Esophagus (tissue), 2 donors: ENCODE data around the gene VIPAS39. TPM values are rescaled to one million over a fixed set of nuclear protein-coding genes. Genes with fewer than 3 reads are reported as not detected.

ENCODE experiments used
- H3K27ac ChIP-seq, 2 donors: one replicate each; pipeline ENCODE4 v1.5.1; 2013; ENCODE audit warnings: low read depth in 2 of 2, mild to moderate bottlenecking in 2 of 2, inconsistent platforms in 1 of 2, low read length in 1 of 2, moderate library complexity in 1 of 2
- H3K27me3 ChIP-seq, 2 donors: one replicate each; pipeline ENCODE4 v1.6.1; 2013; ENCODE audit warnings: low read length in 2 of 2, control low read depth in 1 of 2, mild to moderate bottlenecking in 1 of 2; ENCODE audit not compliant: insufficient read depth in 2 of 2, control insufficient read depth in 1 of 2
- H3K36me3 ChIP-seq, 2 donors: one replicate each; pipeline ENCODE4 v1.6.1; 2013; ENCODE audit warnings: low read length in 1 of 2; ENCODE audit not compliant: control insufficient read depth in 2 of 2, insufficient read depth in 2 of 2
- H3K4me1 ChIP-seq, 2 donors: one replicate each; pipeline ENCODE4 v1.6.1; 2013; ENCODE audit warnings: low read length in 1 of 2; ENCODE audit not compliant: control insufficient read depth in 2 of 2, insufficient read depth in 2 of 2
- H3K4me3 ChIP-seq, 2 donors: one replicate each; pipeline ENCODE4 v1.5.1; 2013; ENCODE audit warnings: low read length in 2 of 2, mild to moderate bottlenecking in 2 of 2, low read depth in 1 of 2, moderate library complexity in 1 of 2
- H3K9me3 ChIP-seq, 2 donors: one replicate each; pipeline ENCODE4 v1.6.1; 2013; ENCODE audit warnings: mild to moderate bottlenecking in 2 of 2, low read depth in 1 of 2, low read length in 1 of 2, moderate library complexity in 1 of 2; ENCODE audit not compliant: control insufficient read depth in 2 of 2, insufficient read depth in 1 of 2
- WGBS, 2 donors: extraction: QIAGEN DNeasy Blood & Tissue Kit; methylation state at CpG; one replicate each; pipeline ENCODE4 v1.1.7; 2013; 5-methylcytosine and 5-hydroxymethylcytosine counted together
- polyA plus RNA-seq, 2 donors: library from polyadenylated mRNA; stranded (reverse); fragments of 200-250 nt; gene quantifications; one replicate each; pipeline ENCODE4 v1.2.3, GENCODE V29; 2013
- donor health status: healthy with polysubstance abuse.
- donor health status: Bipolar disorder and iron deficiency.

Gene VIPAS39
- polyA plus RNA-seq, 2 donors, result 7.5 to 10.0 TPM

DNA sequence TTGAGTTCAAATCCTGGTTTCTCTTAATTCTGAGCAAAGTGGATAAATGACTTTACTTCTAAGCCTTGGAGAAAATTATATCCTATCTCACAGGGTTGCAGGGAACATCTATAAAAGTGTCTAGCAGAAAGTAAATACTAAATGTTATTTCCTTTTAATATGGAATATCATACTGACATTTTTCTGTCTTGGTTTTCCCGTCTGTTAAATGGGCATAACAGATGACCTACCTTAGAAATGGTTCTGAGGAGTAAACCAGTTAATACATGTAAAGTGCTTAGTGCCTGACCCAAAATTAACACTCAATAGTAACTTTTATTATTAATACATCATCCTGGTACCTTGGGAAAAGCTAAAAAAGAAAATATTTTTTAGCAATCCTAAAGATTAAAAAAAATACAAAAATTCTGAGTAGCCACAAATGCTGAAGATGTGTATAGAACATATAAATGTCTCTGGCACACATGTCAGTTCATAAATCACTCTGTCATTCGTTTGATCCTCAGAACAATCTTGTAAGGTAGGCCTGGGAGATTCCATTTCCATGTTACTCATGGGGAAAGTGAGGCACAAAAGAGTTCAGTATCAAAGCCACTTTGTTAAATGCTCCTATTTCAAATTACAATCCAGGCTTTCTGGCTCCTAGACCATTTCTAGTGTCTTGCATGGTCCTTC lies 1.3 kb downstream of the VIPAS39 start:
- peaks cover 0 to 8% of the 10 kb centered on the region in 2 donors for H3K36me3 ChIP-seq
- peak overlapping the region in 1 of 2 donors; percentile 98 for H3K4me3 ChIP-seq
- H3K4me1 ChIP-seq, result peaks cover 0 to 2% of the 10 kb centered on the region in 2 donors
- H3K9me3 ChIP-seq, result no peaks in the 10 kb centered on the region
- WGBS, 2 donors, result 64 to 66% methylated on average over 2 of the region's 2 CpGs
- no peak overlapping the region for H3K27ac ChIP-seq
- H3K27me3 ChIP-seq, result no peaks in the 10 kb centered on the region

DNA sequence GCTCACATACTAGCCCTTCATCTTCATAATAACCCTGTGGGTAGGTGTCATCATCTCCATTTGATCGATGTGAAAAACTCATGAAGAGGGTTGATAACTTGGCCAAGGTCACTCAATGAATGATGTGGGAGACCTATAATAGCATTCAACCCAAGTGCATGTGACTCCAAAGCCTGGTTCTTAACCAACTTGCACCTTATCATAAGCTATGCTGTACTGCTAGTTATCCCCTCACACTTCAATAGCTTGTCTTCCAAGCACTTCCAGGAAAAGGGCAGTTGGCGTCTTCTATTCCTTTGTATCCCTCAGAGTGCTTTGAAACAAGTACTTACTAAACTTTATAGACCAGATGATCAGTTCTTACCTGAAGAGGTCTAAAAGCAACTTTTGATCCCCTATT lies 15.2 kb downstream of the VIPAS39 start:
- no peak overlapping the region for H3K4me3 ChIP-seq
- no peaks in the 10 kb centered on the region for H3K4me1 ChIP-seq
- H3K27ac ChIP-seq, result no peak overlapping the region
- WGBS, 2 donors, result 95 to 96% methylated on average over 2 of the region's 2 CpGs
- H3K27me3 ChIP-seq, result no peaks in the 10 kb centered on the region
- no peaks in the 10 kb centered on the region for H3K9me3 ChIP-seq
- peaks cover 12 to 18% of the 10 kb centered on the region in 2 donors for H3K36me3 ChIP-seq

DNA sequence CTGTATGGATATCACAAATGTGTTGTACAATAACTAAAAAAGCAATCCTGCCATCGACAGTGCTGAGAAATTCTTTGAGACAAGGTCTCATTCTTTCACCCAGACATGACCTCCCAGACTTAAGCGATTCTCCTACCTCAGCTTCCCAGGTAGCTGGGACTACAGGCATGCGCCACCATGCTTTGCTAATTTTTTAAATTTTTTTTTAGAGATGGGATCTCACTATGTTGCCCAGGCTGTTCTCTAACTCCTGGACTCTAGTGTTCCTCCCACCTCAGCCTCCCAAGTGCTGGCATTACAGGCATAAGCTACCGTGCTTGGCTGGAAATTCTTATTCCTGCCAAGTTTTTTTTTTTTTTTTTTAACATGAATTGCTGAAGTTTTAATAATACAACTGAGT lies 17.5 kb downstream of the VIPAS39 start:
- Histone ChIP-seq H3K4me1 (no peaks in the 10 kb centered on the region), H3K4me3 (no peak overlapping the region), H3K27me3 (no peaks in the 10 kb centered on the region), H3K9me3 (no peaks in the 10 kb centered on the region), H3K36me3 (peaks cover 14 to 18% of the 10 kb centered on the region in 2 donors), H3K27ac (no peak overlapping the region)
- WGBS, 2 donors, result 92 to 95% methylated on average over 4 of the region's 4 CpGs

DNA sequence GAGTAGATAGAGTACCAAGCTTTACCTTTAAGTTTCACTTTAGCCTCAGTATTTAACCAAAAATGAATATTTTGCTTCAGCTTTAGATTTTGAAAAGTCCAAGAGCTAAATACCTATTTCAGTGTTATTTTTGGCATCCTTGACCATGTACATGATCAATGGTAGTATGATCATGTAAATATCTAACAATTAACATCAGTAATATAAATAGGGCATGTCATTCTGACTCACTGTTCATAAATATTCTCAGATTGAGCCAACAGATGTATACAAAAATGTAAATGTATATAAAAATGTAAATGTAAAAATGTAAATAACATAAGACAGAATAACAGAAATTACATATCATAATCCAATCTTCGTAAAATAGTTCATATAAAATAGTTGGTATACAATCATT lies 18.8 kb downstream of the VIPAS39 start:
- peaks cover 14 to 17% of the 10 kb centered on the region in 2 donors for H3K36me3 ChIP-seq
- no peaks in the 10 kb centered on the region for H3K27me3 ChIP-seq
- H3K27ac ChIP-seq, result no peak overlapping the region
- no peaks in the 10 kb centered on the region for H3K9me3 ChIP-seq
- 93 to 96% methylated on average over 1 of the region's 1 CpG for WGBS, 2 donors
- H3K4me1 ChIP-seq, result no peaks in the 10 kb centered on the region
- H3K4me3 ChIP-seq, result no peak overlapping the region

DNA sequence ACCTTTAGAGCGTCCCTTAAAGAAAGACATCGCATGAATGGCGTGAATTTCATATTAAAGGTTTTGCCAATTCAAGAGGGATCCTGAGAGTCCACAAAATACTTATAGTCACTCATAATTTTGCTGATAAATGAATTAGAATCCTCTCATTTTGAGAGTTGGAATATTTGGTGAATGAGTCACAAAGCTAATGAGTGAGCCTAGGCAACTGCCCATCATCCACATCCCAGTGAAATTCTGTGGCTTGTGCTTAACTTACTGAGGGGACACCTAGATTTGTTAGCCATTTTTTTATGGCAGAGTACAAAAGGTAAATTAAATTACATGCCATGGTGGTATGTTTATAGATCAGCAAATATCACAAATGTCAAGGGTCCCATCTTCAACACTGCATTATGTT lies 21.4 kb downstream of the VIPAS39 start:
- 98 to 99% methylated on average over 3 of the region's 3 CpGs for WGBS, 2 donors
- Histone ChIP-seq H3K4me3 (no peak overlapping the region), H3K4me1 (no peaks in the 10 kb centered on the region), H3K9me3 (no peaks in the 10 kb centered on the region), H3K27ac (no peak overlapping the region), H3K27me3 (no peaks in the 10 kb centered on the region), H3K36me3 (peaks cover 0 to 4% of the 10 kb centered on the region in 2 donors)

DNA sequence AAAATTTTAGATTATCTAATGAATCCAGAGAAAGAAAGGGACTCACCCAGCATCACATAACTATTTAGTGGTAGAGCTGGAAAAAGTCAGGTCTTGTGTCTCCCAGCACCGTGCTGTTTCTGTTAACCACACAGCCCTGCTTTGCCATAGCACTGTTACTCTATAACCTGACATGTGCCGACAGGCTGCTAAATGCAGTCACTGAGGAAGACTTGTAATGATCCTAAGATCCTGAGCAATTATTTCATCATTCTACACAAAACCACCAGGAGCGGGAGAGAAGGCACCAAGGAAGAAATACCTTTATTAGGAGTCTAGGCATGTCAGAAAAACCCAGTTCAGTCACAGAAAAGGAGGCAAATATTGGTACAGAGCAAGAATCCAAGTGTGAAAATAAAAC lies 31.0 kb downstream of the VIPAS39 start:
- H3K4me3 ChIP-seq, result no peak overlapping the region

DNA sequence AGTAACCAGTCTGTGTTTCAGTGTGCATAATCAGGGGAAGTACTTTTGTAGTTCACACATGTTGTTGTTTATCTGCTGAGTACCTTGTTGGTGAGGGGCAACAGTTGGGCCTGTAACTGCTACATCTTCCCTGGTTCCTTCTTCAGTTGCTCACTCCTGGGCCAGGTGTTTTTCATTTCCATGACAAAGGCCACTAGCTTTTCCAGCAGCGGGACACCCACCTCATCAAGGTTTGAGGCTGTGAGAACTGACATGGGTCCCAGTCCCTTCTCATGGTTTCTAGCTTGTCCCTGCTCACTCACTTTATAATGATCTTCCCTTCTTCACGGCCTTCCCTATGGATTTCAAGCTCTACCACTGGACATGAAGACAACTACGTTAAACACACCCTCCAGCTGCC lies 32.5 kb downstream of the VIPAS39 start:
- Histone ChIP-seq H3K36me3 (peaks cover 28 to 39% of the 10 kb centered on the region in 2 donors), H3K4me1 (no peaks in the 10 kb centered on the region), H3K27ac (no peak overlapping the region), H3K27me3 (no peaks in the 10 kb centered on the region), H3K4me3 (no peak overlapping the region), H3K9me3 (no peaks in the 10 kb centered on the region)
- 90 to 94% methylated on average over 3 of the region's 3 CpGs for WGBS, 2 donors

More for the DNA sequence above, 31.0 kb downstream of the VIPAS39 start:
- Histone ChIP-seq H3K9me3 (no peaks in the 10 kb centered on the region), H3K4me1 (no peaks in the 10 kb centered on the region), H3K27ac (no peak overlapping the region), H3K27me3 (no peaks in the 10 kb centered on the region), H3K36me3 (peaks cover 28 to 39% of the 10 kb centered on the region in 2 donors)
- WGBS, 2 donors, result 93 to 97% methylated on average over 3 of the region's 3 CpGs

DNA sequence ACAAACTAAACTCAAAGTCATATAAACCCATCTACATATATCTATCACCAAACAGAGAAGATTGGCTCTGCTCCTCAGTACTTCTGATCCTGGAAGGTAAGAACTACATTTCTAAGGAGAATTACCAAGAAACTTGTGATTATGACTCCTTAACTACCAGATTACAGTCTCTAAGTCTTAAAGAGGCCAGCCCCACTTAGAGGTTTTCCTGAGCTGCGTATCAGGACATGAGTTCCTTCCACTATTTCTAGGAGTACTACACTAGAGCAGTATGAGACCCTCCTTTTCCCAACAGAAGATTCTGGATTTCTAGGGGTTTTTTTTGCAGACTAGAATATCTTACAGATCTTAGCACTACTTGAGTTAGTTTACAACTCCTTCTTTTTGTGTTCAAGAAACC lies 34.0 kb downstream of the VIPAS39 start, which contains the start of gene NOXRED1:
Gene NOXRED1 (minus strand): TSS at position 101 of the 400 bp plus-strand sequence. CDS start 634 bp downstream, outside the sequence.
- H3K36me3 ChIP-seq, result peaks cover 24 to 32% of the 10 kb centered on the region in 2 donors
- WGBS, 2 donors, result 98 to 100% methylated on average over 1 of the region's 1 CpG
- no peaks in the 10 kb centered on the region for H3K4me1 ChIP-seq
- no peaks in the 10 kb centered on the region for H3K27me3 ChIP-seq
- H3K4me3 ChIP-seq, result no peak within 1 kb of the TSS
- no peaks in the 10 kb centered on the region for H3K9me3 ChIP-seq
- H3K27ac ChIP-seq, result no peak within 1 kb of the TSS

DNA sequence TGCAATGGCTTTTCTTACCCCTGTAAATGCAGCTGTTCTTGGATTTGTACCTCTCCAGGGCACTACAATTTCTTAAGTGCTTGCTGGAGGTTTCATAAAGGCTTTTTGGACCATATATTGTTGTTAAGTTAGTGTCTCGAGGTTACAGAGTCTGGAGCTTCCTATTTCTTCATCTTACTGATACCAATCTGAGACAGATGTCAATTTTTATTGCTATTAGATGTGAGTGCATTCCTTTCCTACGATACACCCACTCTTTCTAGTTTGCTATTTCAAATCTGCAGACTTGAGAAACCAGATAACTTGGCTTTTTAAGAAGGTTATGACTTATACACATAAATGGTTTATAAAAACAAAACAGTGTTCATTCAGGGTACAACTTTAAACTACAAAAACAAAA lies 36.2 kb downstream of the VIPAS39 start:
- Histone ChIP-seq H3K27ac (no peak overlapping the region), H3K36me3 (peaks cover 12% of the 10 kb centered on the region in 2 donors), H3K27me3 (no peaks in the 10 kb centered on the region), H3K9me3 (no peaks in the 10 kb centered on the region), H3K4me3 (no peak overlapping the region), H3K4me1 (no peaks in the 10 kb centered on the region)
- 54 to 97% methylated on average over 2 of the region's 2 CpGs for WGBS, 2 donors

DNA sequence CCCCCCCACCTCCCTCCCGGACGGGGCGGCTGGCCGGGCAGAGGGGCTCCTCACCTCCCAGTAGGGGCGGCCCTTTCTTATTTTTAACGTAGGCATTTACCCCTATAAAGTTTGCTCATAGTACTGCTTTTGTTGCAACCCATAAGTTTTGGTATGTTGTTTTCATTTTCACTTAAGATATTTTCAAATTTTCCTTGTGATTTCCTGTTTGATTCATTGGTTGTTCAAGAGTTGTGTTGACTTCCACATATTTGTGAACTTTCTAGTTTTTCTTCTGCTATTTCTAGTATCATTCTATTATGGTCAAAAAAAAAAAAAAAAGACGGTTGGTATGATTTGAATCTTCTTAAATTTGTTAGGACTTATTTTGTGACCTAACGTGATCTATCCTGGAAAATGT lies 40.6 kb downstream of the VIPAS39 start:
- Histone ChIP-seq H3K4me1 (no peaks in the 10 kb centered on the region), H3K36me3 (no peaks in the 10 kb centered on the region), H3K9me3 (no peaks in the 10 kb centered on the region), H3K4me3 (no peak overlapping the region), H3K27me3 (no peaks in the 10 kb centered on the region), H3K27ac (no peak overlapping the region)
- 93 to 94% methylated on average over 7 to 8 of the region's 8 CpGs for WGBS, 2 donors
